ENCODE measurements around the gene PARP15. TPM values are rescaled to one million over a fixed set of nuclear protein-coding genes. Genes with fewer than 3 reads are reported as not detected.

Gene PARP15
- total and polyA plus RNA-seq, 2 experiments from 2014 or later, result 0.39 to 0.87 TPM

- no peak overlapping the region for H3K4me3 ChIP-seq
- no peaks in the 10 kb centered on the region for H3K27me3 ChIP-seq (ENCODE audit: insufficient read depth)
- H3K79me2 ChIP-seq (replicated peaks; ENCODE audit: insufficient read depth), result no peaks in the 10 kb centered on the region
- no peak overlapping the region for H3K27ac ChIP-seq (ENCODE audit: low read depth)
- Mint-ChIP-seq H3K9me3 (peaks cover 7% of the 10 kb centered on the region; the same call in 2 of the 3 replicates), H3K4me3 (no peak overlapping the region), H3K27me3 (ENCODE audit: insufficient read depth, low read depth, poor library complexity) (no peaks in the 10 kb centered on the region), H3K4me1 (no peaks in the 10 kb centered on the region), H3K36me3 (ENCODE audit: low read depth) (no peaks in the 10 kb centered on the region; the same call in 2 of the 3 replicates), H3K27ac (no peak overlapping the region)
- no peak overlapping the region for H3K4me2 ChIP-seq
- H2AFZ ChIP-seq, result no peak overlapping the region
- ATAC-seq (no peak), DNase-seq (ENCODE audit: low spot score) (no peak)
- TF ChIP-seq EZH2 (IDR thresholded peaks at IDR 0.05; ENCODE audit: low read depth, unreplicated experiment), result no peak
- TF ChIP-seq EZH2phosphoT487 (IDR thresholded peaks at IDR 0.05; ENCODE audit: unreplicated experiment), result no peak
- no peak for TF ChIP-seq POLR2AphosphoS5 (IDR thresholded peaks at IDR 0.05; ENCODE audit: low read depth)
- no peak for TF ChIP-seq ZNF114 (CRISPR knock-in tag; IDR thresholded peaks at IDR 0.05)
- no peak for TF ChIP-seq STAT1 (IDR thresholded peaks at IDR 0.05; ENCODE audit: unreplicated experiment)
- TF ChIP-seq CREB1 (CRISPR knock-in tag; IDR thresholded peaks at IDR 0.05; ENCODE audit: low read depth), result no peak
- TF ChIP-seq ETS1 (IDR thresholded peaks at IDR 0.05), result no peak
- no peak for TF ChIP-seq NANOG (IDR thresholded peaks at IDR 0.05; ENCODE audit: borderline replicate concordance)
- no peak for TF ChIP-seq ZNF331 (CRISPR knock-in tag; IDR thresholded peaks at IDR 0.05; ENCODE audit: low read depth)
- no peak for TF ChIP-seq JUNB (IDR thresholded peaks at IDR 0.05; ENCODE audit: unreplicated experiment)
- no peak for TF ChIP-seq REST (IDR thresholded peaks at IDR 0.05; ENCODE audit: unreplicated experiment)
- no peak for TF ChIP-seq ZNF462 (CRISPR knock-in tag; IDR thresholded peaks at IDR 0.05)
- no peak for TF ChIP-seq CTCF (conservative IDR thresholded peaks at IDR 0.05; ENCODE audit: low read depth in 2 of 2)
- H4K20me1 ChIP-seq (replicated peaks; ENCODE audit: insufficient read depth), result no peaks in the 10 kb centered on the region
- H3K4me1 ChIP-seq (ENCODE audit: insufficient read depth), result peaks cover 11% of the 10 kb centered on the region; the same call in 1 of the 2 replicates
- no peaks in the 10 kb centered on the region for H3K9me2 ChIP-seq (ENCODE audit: insufficient read depth)
- H3F3A ChIP-seq (replicated peaks; ENCODE audit: low read depth), result no peaks in the 10 kb centered on the region
- no peaks in the 10 kb centered on the region for H3K36me3 ChIP-seq (ENCODE audit: insufficient read depth)
These were observed 91.7 kb downstream of the PARP15 start for GRCh38 chr3:122668930-122669730.
